Glutamatergic neuron (in vitro differentiated cells): ENCODE results near the gene GLYATL1B. TPM values are rescaled to one million over a fixed set of nuclear protein-coding genes. Genes with fewer than 3 reads are reported as not detected.
"Not testable (repeated sequence)": the region's sequence is repeated elsewhere in the genome, so short reads cannot be mapped to it uniquely, and the experiment has no call there.

Source experiments
- DNase-seq: peaks from one replicate; pipeline ENCODE4 v3.0.0; 2022
- H3K27ac Mint-ChIP-seq: one replicate; pipeline ENCODE4 v1.8.0; 2020; ENCODE audit warnings: mild to moderate bottlenecking, mixed read lengths, inconsistent platforms; ENCODE audit not compliant: unreplicated experiment
- H3K27me3 Mint-ChIP-seq: one replicate; pipeline ENCODE4 v1.8.0; 2020; ENCODE audit warnings: mild to moderate bottlenecking, moderate library complexity, mixed read lengths, inconsistent platforms; ENCODE audit not compliant: unreplicated experiment
- H3K36me3 Mint-ChIP-seq: one replicate; pipeline ENCODE4 v1.8.0; 2020; ENCODE audit warnings: mild to moderate bottlenecking, mixed read lengths, inconsistent platforms; ENCODE audit not compliant: unreplicated experiment
- H3K4me1 Mint-ChIP-seq: one replicate; pipeline ENCODE4 v1.8.0; 2020; ENCODE audit warnings: mild to moderate bottlenecking, low read depth, mixed read lengths, inconsistent platforms; ENCODE audit not compliant: unreplicated experiment
- H3K4me3 Mint-ChIP-seq: one replicate; pipeline ENCODE4 v1.8.0; 2020; ENCODE audit warnings: mild to moderate bottlenecking, mixed read lengths, inconsistent platforms; ENCODE audit not compliant: unreplicated experiment
- H3K9me3 Mint-ChIP-seq: one replicate; pipeline ENCODE4 v1.8.0; 2020; ENCODE audit warnings: mild to moderate bottlenecking, moderate library complexity, mixed read lengths, inconsistent platforms; ENCODE audit not compliant: unreplicated experiment
- CTCF ChIP-seq: fragments of 200-600 bp; sonication (generic); IDR thresholded peaks from one replicate; pipeline ENCODE4 v1.5.0; 2021; ENCODE audit not compliant: partially characterized antibody, unreplicated experiment
- total RNA-seq: library from RNA; stranded (reverse); fragmentation: NEBNext Ultra II Directional; extraction: Animal tissue kit (Norgen Biotek cat#: 25700); gene quantifications from one replicate; pipeline ENCODE4 v1.2.1, GENCODE V29; 2021; ENCODE audit not compliant: unreplicated experiment

GLYATL1B gene
- total RNA-seq, 1 donor from 2014 or later: not detected

- H3K27me3 Mint-ChIP-seq, H3K4me3 Mint-ChIP-seq, H3K27ac Mint-ChIP-seq, H3K9me3 Mint-ChIP-seq, H3K36me3 Mint-ChIP-seq, DNase-seq, H3K4me1 Mint-ChIP-seq: not testable (repeated sequence)
These were observed 10.0 kb downstream of the GLYATL1B start for GRCh38 chr11:59095972-59096575.

GRCh38 chr11:59097113-59097708 lies 11.1 kb downstream of the GLYATL1B start:
- no peaks in the 10 kb centered on the region for H3K9me3 Mint-ChIP-seq
- H3K27me3 Mint-ChIP-seq: peaks cover 2% of the 10 kb centered on the region
- no peak overlapping the region for H3K4me3 Mint-ChIP-seq
- DNase-seq: peak; percentile 69
- peak; percentile 62 for TF ChIP-seq CTCF
- no peaks in the 10 kb centered on the region for H3K4me1 Mint-ChIP-seq
- no peak overlapping the region for H3K27ac Mint-ChIP-seq
- H3K36me3 Mint-ChIP-seq: no peaks in the 10 kb centered on the region

- H3K9me3 Mint-ChIP-seq, DNase-seq, H3K27ac Mint-ChIP-seq, H3K36me3 Mint-ChIP-seq, H3K27me3 Mint-ChIP-seq, H3K4me3 Mint-ChIP-seq, H3K4me1 Mint-ChIP-seq: not testable (repeated sequence)
These were observed 11.8 kb downstream of the GLYATL1B start for GRCh38 chr11:59097938-59098337.

GRCh38 chr11:59102259-59102765 lies 16.2 kb downstream of the GLYATL1B start:
- H3K27me3 Mint-ChIP-seq: peaks cover 6% of the 10 kb centered on the region
- no peaks in the 10 kb centered on the region for H3K36me3 Mint-ChIP-seq
- peaks cover 4% of the 10 kb centered on the region for H3K9me3 Mint-ChIP-seq
- peaks cover 5% of the 10 kb centered on the region for H3K4me1 Mint-ChIP-seq
- DNase-seq: peak; percentile 76
- no peak for TF ChIP-seq CTCF
- H3K27ac Mint-ChIP-seq: no peak overlapping the region
- peak overlapping the region; percentile 71 for H3K4me3 Mint-ChIP-seq

GRCh38 chr11:59106363-59107336 lies 20.5 kb downstream of the GLYATL1B start, which contains the start of gene FAM111B:
TSS of gene FAM111B (plus strand) at chr11:59107237. CDS start at chr11:59109626, 2,389 bp downstream.
- peak within 1 kb of the TSS; percentile 92 for H3K4me3 Mint-ChIP-seq
- H3K36me3 Mint-ChIP-seq: no peaks in the 10 kb centered on the region
- peaks cover 3% of the 10 kb centered on the region for H3K27me3 Mint-ChIP-seq
- DNase-seq: peak; percentile 77
- peaks cover 5% of the 10 kb centered on the region for H3K4me1 Mint-ChIP-seq
- no peak for TF ChIP-seq CTCF
- peak within 1 kb of the TSS; percentile 14 for H3K27ac Mint-ChIP-seq
- H3K9me3 Mint-ChIP-seq: peaks cover 4% of the 10 kb centered on the region

- H3K9me3 Mint-ChIP-seq, H3K27ac Mint-ChIP-seq, H3K27me3 Mint-ChIP-seq, DNase-seq, H3K4me1 Mint-ChIP-seq, H3K36me3 Mint-ChIP-seq: not testable (repeated sequence)
- H3K4me3 Mint-ChIP-seq: peak overlapping the region; percentile 92
These were observed 21.6 kb downstream of the GLYATL1B start for GRCh38 chr11:59107721-59108120.
